HepG2 (cell line): ENCODE data around the gene FHIT. TPM values are rescaled to one million over a fixed set of nuclear protein-coding genes. Genes with fewer than 3 reads are reported as not detected.

Source experiments
- CENPT ChIP-seq: sonication (generic); formaldehyde crosslinking; IDR thresholded peaks from 2 replicates; pipeline ENCODE4 v1.8.0; 2022; ENCODE audit warnings: low read depth, mild to moderate bottlenecking, moderate library complexity, missing genetic modification reagents
- HDAC6 ChIP-seq: fragments of 200-600 bp; sonication (generic); IDR thresholded peaks from 2 replicates; pipeline ENCODE4 v1.7.0; 2017; ENCODE audit warnings: mild to moderate bottlenecking, antibody characterized with exemption, low read length, low read depth
- NPAS2 ChIP-seq: sonication (generic); formaldehyde crosslinking; IDR thresholded peaks from 2 replicates; pipeline ENCODE4 v1.8.0; 2022; ENCODE audit warnings: mild to moderate bottlenecking, missing genetic modification reagents, borderline replicate concordance
- SP5 ChIP-seq: IDR thresholded peaks from 2 replicates; pipeline ENCODE4 v1.6.1; 2016; ENCODE audit warnings: low read depth, borderline replicate concordance
- ZFP36L2 ChIP-seq: sonication (generic); formaldehyde crosslinking; IDR thresholded peaks from 2 replicates; pipeline ENCODE4 v1.4.0; 2020; ENCODE audit warnings: missing genetic modification reagents
- ZNF224 ChIP-seq: sonication (generic); formaldehyde crosslinking; IDR thresholded peaks from 2 replicates; pipeline ENCODE4 v1.5.0; 2020; ENCODE audit warnings: mild to moderate bottlenecking, missing genetic modification reagents
- ZNF557 ChIP-seq: sonication (generic); formaldehyde crosslinking; IDR thresholded peaks from 2 replicates; pipeline ENCODE4 v1.4.0; 2020; ENCODE audit warnings: missing genetic modification reagents
- polyA plus RNA-seq, 8 experiments: library from polyadenylated mRNA; depleted of rRNA in 3 of 8; stranded (reverse) in 7 of 8; unstranded in 1 of 8; fragments of >200 nt; fragmentation: Illumina TruSeq in 4 of 8; extraction: Trizol in 4 of 8; gene quantifications; 2 replicates each; pipeline versions ENCODE4 v1.2.1 to v1.2.3, GENCODE V29; 2011 to 2016; ENCODE audit warnings: low read depth in 4 of 8, missing spikeins in 1 of 8, mixed read lengths in 1 of 8; ENCODE audit not compliant: insufficient read depth in 1 of 8
- total RNA-seq, 5 experiments: library from RNA; depleted of rRNA; stranded (reverse); fragments of >200 nt; fragmentation: Illumina TruSeq; extraction: Trizol; gene quantifications; 2 replicates each; pipeline ENCODE4 v1.2.3, GENCODE V29; 2016; ENCODE audit warnings: low read depth in 1 of 5
- TF ChIP-seq, protein P1 (sequence below): sonication (generic); formaldehyde crosslinking; IDR thresholded peaks from 2 replicates; pipeline ENCODE4 v1.4.0; 2020; ENCODE audit warnings: missing genetic modification reagents, borderline replicate concordance
- TF ChIP-seq, protein P2 (sequence below): IDR thresholded peaks from 2 replicates; pipeline ENCODE4 v1.6.1; 2018; ENCODE audit warnings: missing genetic modification reagents, mild to moderate bottlenecking, missing compliant biosample characterization
- TF ChIP-seq, protein P3 (sequence below): sonication (generic); formaldehyde crosslinking; IDR thresholded peaks from 2 replicates; pipeline ENCODE4 v1.4.0; 2020; ENCODE audit warnings: missing genetic modification reagents

Gene FHIT
- total and polyA plus RNA-seq, 2 of the 13 experiments (the other 11 are each of a cell fraction or from before 2014, with no cell fraction given): 4.0 to 4.6 TPM

DNA sequence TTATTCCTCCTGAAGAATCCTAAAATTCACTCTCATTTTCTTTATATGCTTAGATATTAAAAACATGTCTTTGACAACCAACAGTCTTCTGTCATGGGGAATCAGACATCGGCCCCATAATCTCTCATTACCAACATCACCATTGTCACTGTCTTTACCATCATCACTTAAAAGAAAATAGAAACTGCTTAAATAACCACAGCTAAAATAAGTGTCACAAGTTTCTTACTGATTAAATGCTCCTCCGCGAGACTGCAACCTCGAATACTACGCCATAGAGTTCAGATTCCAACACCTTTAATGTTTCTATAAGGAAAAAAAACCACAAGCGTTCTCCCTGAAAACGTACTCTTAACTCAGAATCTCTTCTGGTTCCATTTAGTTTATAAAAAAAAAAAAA is 1223.9 kb downstream of the FHIT start (continued):
- TF ChIP-seq, protein P1, sequence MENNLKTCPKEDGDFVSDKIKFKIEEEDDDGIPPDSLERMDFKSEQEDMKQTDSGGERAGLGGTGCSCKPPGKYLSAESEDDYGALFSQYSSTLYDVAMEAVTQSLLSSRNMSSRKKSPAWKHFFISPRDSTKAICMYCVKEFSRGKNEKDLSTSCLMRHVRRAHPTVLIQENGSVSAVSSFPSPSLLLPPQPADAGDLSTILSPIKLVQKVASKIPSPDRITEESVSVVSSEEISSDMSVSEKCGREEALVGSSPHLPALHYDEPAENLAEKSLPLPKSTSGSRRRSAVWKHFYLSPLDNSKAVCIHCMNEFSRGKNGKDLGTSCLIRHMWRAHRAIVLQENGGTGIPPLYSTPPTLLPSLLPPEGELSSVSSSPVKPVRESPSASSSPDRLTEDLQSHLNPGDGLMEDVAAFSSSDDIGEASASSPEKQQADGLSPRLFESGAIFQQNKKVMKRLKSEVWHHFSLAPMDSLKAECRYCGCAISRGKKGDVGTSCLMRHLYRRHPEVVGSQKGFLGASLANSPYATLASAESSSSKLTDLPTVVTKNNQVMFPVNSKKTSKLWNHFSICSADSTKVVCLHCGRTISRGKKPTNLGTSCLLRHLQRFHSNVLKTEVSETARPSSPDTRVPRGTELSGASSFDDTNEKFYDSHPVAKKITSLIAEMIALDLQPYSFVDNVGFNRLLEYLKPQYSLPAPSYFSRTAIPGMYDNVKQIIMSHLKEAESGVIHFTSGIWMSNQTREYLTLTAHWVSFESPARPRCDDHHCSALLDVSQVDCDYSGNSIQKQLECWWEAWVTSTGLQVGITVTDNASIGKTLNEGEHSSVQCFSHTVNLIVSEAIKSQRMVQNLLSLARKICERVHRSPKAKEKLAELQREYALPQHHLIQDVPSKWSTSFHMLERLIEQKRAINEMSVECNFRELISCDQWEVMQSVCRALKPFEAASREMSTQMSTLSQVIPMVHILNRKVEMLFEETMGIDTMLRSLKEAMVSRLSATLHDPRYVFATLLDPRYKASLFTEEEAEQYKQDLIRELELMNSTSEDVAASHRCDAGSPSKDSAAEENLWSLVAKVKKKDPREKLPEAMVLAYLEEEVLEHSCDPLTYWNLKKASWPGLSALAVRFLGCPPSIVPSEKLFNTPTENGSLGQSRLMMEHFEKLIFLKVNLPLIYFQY (CRISPR knock-in tag): no peak
- TF ChIP-seq ZNF557 (CRISPR knock-in tag): no peak
- TF ChIP-seq CENPT: no peak
- TF ChIP-seq ZFP36L2: no peak
- no peak for TF ChIP-seq SP5 (CRISPR knock-in tag)
- TF ChIP-seq HDAC6: no peak
- TF ChIP-seq NPAS2 (CRISPR knock-in tag): no peak
- no peak for TF ChIP-seq ZNF224 (CRISPR knock-in tag)
- TF ChIP-seq, protein P2, sequence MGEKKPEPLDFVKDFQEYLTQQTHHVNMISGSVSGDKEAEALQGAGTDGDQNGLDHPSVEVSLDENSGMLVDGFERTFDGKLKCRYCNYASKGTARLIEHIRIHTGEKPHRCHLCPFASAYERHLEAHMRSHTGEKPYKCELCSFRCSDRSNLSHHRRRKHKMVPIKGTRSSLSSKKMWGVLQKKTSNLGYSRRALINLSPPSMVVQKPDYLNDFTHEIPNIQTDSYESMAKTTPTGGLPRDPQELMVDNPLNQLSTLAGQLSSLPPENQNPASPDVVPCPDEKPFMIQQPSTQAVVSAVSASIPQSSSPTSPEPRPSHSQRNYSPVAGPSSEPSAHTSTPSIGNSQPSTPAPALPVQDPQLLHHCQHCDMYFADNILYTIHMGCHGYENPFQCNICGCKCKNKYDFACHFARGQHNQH: no peak
- TF ChIP-seq, protein P3, sequence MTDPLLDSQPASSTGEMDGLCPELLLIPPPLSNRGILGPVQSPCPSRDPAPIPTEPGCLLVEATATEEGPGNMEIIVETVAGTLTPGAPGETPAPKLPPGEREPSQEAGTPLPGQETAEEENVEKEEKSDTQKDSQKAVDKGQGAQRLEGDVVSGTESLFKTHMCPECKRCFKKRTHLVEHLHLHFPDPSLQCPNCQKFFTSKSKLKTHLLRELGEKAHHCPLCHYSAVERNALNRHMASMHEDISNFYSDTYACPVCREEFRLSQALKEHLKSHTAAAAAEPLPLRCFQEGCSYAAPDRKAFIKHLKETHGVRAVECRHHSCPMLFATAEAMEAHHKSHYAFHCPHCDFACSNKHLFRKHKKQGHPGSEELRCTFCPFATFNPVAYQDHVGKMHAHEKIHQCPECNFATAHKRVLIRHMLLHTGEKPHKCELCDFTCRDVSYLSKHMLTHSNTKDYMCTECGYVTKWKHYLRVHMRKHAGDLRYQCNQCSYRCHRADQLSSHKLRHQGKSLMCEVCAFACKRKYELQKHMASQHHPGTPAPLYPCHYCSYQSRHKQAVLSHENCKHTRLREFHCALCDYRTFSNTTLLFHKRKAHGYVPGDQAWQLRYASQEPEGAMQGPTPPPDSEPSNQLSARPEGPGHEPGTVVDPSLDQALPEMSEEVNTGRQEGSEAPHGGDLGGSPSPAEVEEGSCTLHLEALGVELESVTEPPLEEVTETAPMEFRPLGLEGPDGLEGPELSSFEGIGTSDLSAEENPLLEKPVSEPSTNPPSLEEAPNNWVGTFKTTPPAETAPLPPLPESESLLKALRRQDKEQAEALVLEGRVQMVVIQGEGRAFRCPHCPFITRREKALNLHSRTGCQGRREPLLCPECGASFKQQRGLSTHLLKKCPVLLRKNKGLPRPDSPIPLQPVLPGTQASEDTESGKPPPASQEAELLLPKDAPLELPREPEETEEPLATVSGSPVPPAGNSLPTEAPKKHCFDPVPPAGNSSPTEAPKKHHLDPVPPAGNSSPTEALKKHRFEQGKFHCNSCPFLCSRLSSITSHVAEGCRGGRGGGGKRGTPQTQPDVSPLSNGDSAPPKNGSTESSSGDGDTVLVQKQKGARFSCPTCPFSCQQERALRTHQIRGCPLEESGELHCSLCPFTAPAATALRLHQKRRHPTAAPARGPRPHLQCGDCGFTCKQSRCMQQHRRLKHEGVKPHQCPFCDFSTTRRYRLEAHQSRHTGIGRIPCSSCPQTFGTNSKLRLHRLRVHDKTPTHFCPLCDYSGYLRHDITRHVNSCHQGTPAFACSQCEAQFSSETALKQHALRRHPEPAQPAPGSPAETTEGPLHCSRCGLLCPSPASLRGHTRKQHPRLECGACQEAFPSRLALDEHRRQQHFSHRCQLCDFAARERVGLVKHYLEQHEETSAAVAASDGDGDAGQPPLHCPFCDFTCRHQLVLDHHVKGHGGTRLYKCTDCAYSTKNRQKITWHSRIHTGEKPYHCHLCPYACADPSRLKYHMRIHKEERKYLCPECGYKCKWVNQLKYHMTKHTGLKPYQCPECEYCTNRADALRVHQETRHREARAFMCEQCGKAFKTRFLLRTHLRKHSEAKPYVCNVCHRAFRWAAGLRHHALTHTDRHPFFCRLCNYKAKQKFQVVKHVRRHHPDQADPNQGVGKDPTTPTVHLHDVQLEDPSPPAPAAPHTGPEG (CRISPR knock-in tag): no peak
- TF ChIP-seq, all 625 proteins: peak for 0
